SK-N-SH (cell line): ENCODE results near the gene ASIC2.

Experiments
- ELF1 ChIP-seq: IDR thresholded peaks from 2 replicates; pipeline ENCODE4 v1.4.0; 2012
- GABPA ChIP-seq: IDR thresholded peaks from 2 replicates; pipeline ENCODE4 v1.4.0; 2012; ENCODE audit warnings: low read depth, mild to moderate bottlenecking
- POLR2AphosphoS5 ChIP-seq: IDR thresholded peaks from 2 replicates; pipeline ENCODE4 v1.6.1; 2012; ENCODE audit warnings: low read depth, low read length
- RCOR1 ChIP-seq: fragments of 150-350 bp; IDR thresholded peaks from 2 replicates; pipeline ENCODE4 v1.6.1; 2017; ENCODE audit warnings: antibody characterized with exemption, low read length
- SMC3 ChIP-seq: IDR thresholded peaks from 2 replicates; pipeline ENCODE4 v1.6.1; 2012; ENCODE audit warnings: low read depth, low read length, improper control_type of control experiment
- TAF1 ChIP-seq: IDR thresholded peaks from 2 replicates; pipeline ENCODE4 v1.6.1; 2012; ENCODE audit warnings: low read depth, mild to moderate bottlenecking, low read length, moderate library complexity, borderline replicate concordance
- TF ChIP-seq, protein P1 (sequence below): fragments of 200-600 bp; sonication (generic); IDR thresholded peaks from 2 replicates; pipeline ENCODE4 v1.6.1; 2017; ENCODE audit warnings: antibody characterized with exemption, mild to moderate bottlenecking, moderate library complexity
- TF ChIP-seq, protein P2 (sequence below): IDR thresholded peaks from 2 replicates; pipeline ENCODE4 v1.6.1; 2012; ENCODE audit warnings: mild to moderate bottlenecking, low read depth, low read length, moderate library complexity
- TF ChIP-seq, protein P3 (sequence below): fragments of 150-350 bp; IDR thresholded peaks from 2 replicates; pipeline ENCODE4 v1.6.1; 2017; ENCODE audit warnings: antibody characterized with exemption, low read length, low read depth, borderline replicate concordance
- TF ChIP-seq, protein P4 (sequence below): IDR thresholded peaks from 2 replicates; pipeline ENCODE4 v1.4.0; 2012; ENCODE audit warnings: low read depth, borderline replicate concordance
- TF ChIP-seq, protein P5 (sequence below): fragments of 150-350 bp; IDR thresholded peaks from 2 replicates; pipeline ENCODE4 v1.6.1; 2016; ENCODE audit warnings: mild to moderate bottlenecking, low read depth, low read length

DNA sequence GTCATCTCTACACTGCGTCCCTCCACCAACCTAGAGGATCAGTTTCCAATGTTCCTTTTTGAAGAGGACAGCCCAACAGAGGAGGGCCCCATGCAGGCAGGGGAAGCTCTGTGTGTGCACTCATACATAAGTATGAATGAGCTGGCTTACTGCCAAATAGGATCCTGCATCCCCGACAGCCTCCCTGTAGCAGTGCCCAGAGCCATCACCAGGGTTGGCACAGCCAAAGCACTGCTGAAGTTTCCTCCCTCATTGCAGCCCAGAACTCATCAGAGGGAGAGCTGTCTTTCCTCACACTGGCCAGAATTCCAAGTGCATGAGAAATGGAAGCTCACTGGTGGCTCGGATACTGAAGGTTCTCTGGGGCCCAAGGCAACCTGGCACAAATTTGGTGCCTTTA, 114.4 kb downstream of the ASIC2 start:
- TF ChIP-seq, protein P1, sequence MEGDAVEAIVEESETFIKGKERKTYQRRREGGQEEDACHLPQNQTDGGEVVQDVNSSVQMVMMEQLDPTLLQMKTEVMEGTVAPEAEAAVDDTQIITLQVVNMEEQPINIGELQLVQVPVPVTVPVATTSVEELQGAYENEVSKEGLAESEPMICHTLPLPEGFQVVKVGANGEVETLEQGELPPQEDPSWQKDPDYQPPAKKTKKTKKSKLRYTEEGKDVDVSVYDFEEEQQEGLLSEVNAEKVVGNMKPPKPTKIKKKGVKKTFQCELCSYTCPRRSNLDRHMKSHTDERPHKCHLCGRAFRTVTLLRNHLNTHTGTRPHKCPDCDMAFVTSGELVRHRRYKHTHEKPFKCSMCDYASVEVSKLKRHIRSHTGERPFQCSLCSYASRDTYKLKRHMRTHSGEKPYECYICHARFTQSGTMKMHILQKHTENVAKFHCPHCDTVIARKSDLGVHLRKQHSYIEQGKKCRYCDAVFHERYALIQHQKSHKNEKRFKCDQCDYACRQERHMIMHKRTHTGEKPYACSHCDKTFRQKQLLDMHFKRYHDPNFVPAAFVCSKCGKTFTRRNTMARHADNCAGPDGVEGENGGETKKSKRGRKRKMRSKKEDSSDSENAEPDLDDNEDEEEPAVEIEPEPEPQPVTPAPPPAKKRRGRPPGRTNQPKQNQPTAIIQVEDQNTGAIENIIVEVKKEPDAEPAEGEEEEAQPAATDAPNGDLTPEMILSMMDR = no peak
- TF ChIP-seq POLR2AphosphoS5 (no peak), SMC3 (no peak), RCOR1 (no peak), ELF1 (no peak), TAF1 (no peak), GABPA (no peak)
- TF ChIP-seq, protein P2, sequence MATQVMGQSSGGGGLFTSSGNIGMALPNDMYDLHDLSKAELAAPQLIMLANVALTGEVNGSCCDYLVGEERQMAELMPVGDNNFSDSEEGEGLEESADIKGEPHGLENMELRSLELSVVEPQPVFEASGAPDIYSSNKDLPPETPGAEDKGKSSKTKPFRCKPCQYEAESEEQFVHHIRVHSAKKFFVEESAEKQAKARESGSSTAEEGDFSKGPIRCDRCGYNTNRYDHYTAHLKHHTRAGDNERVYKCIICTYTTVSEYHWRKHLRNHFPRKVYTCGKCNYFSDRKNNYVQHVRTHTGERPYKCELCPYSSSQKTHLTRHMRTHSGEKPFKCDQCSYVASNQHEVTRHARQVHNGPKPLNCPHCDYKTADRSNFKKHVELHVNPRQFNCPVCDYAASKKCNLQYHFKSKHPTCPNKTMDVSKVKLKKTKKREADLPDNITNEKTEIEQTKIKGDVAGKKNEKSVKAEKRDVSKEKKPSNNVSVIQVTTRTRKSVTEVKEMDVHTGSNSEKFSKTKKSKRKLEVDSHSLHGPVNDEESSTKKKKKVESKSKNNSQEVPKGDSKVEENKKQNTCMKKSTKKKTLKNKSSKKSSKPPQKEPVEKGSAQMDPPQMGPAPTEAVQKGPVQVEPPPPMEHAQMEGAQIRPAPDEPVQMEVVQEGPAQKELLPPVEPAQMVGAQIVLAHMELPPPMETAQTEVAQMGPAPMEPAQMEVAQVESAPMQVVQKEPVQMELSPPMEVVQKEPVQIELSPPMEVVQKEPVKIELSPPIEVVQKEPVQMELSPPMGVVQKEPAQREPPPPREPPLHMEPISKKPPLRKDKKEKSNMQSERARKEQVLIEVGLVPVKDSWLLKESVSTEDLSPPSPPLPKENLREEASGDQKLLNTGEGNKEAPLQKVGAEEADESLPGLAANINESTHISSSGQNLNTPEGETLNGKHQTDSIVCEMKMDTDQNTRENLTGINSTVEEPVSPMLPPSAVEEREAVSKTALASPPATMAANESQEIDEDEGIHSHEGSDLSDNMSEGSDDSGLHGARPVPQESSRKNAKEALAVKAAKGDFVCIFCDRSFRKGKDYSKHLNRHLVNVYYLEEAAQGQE = no peak
- TF ChIP-seq, protein P3, sequence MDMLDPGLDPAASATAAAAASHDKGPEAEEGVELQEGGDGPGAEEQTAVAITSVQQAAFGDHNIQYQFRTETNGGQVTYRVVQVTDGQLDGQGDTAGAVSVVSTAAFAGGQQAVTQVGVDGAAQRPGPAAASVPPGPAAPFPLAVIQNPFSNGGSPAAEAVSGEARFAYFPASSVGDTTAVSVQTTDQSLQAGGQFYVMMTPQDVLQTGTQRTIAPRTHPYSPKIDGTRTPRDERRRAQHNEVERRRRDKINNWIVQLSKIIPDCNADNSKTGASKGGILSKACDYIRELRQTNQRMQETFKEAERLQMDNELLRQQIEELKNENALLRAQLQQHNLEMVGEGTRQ = no peak
- TF ChIP-seq, protein P4, sequence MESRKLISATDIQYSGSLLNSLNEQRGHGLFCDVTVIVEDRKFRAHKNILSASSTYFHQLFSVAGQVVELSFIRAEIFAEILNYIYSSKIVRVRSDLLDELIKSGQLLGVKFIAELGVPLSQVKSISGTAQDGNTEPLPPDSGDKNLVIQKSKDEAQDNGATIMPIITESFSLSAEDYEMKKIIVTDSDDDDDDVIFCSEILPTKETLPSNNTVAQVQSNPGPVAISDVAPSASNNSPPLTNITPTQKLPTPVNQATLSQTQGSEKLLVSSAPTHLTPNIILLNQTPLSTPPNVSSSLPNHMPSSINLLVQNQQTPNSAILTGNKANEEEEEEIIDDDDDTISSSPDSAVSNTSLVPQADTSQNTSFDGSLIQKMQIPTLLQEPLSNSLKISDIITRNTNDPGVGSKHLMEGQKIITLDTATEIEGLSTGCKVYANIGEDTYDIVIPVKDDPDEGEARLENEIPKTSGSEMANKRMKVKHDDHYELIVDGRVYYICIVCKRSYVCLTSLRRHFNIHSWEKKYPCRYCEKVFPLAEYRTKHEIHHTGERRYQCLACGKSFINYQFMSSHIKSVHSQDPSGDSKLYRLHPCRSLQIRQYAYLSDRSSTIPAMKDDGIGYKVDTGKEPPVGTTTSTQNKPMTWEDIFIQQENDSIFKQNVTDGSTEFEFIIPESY = no peak
- TF ChIP-seq, protein P5, sequence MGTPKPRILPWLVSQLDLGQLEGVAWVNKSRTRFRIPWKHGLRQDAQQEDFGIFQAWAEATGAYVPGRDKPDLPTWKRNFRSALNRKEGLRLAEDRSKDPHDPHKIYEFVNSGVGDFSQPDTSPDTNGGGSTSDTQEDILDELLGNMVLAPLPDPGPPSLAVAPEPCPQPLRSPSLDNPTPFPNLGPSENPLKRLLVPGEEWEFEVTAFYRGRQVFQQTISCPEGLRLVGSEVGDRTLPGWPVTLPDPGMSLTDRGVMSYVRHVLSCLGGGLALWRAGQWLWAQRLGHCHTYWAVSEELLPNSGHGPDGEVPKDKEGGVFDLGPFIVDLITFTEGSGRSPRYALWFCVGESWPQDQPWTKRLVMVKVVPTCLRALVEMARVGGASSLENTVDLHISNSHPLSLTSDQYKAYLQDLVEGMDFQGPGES = no peak
